GM23338 (cell line): ENCODE measurements around the gene OPN4.

Experiments
- CTCF ChIP-seq, 2 experiments: fragments of 200-600 bp in 1 of 2; sonication (generic) in 1 of 2; conservative IDR thresholded peaks; 2 replicates each; pipeline versions ENCODE4 v1.5.1 to v1.6.1; 2016 to 2017; ENCODE audit warnings: antibody characterized with exemption in 2 of 2, low read depth in 2 of 2, mild to moderate bottlenecking in 2 of 2, moderate library complexity in 1 of 2
- POLR2AphosphoS5 ChIP-seq: IDR thresholded peaks from 2 replicates; pipeline ENCODE4 v1.6.1; 2016; ENCODE audit warnings: antibody characterized with exemption, low read depth

- TF ChIP-seq CTCF (conservative IDR thresholded peaks at IDR 0.05; ENCODE audit: low read depth in 2 of 2) (no peak), POLR2AphosphoS5 (no peak)
These were observed 55.2 kb downstream of the OPN4 start for GRCh38 chr10:86709396-86710185.
